Esophagus (tissue), 2 donors: Measurements from ENCODE around the gene HSPA5. TPM values are rescaled to one million over a fixed set of nuclear protein-coding genes. Genes with fewer than 3 reads are reported as not detected.
A peak's percentile ranks its signal among the peaks of the same experiment; 100 is the strongest.
"Not testable (repeated sequence)": the region's sequence is repeated elsewhere in the genome, so short reads cannot be mapped to it uniquely, and the experiment has no call there.

Experiments
- H3K27ac ChIP-seq, 2 donors: one replicate each; pipeline ENCODE4 v1.5.1; 2013; ENCODE audit warnings: low read depth in 2 of 2, mild to moderate bottlenecking in 2 of 2, inconsistent platforms in 1 of 2, low read length in 1 of 2, moderate library complexity in 1 of 2
- H3K27me3 ChIP-seq, 2 donors: one replicate each; pipeline ENCODE4 v1.6.1; 2013; ENCODE audit warnings: low read length in 2 of 2, control low read depth in 1 of 2, mild to moderate bottlenecking in 1 of 2; ENCODE audit not compliant: insufficient read depth in 2 of 2, control insufficient read depth in 1 of 2
- H3K36me3 ChIP-seq, 2 donors: one replicate each; pipeline ENCODE4 v1.6.1; 2013; ENCODE audit warnings: low read length in 1 of 2; ENCODE audit not compliant: control insufficient read depth in 2 of 2, insufficient read depth in 2 of 2
- H3K4me1 ChIP-seq, 2 donors: one replicate each; pipeline ENCODE4 v1.6.1; 2013; ENCODE audit warnings: low read length in 1 of 2; ENCODE audit not compliant: control insufficient read depth in 2 of 2, insufficient read depth in 2 of 2
- H3K4me3 ChIP-seq, 2 donors: one replicate each; pipeline ENCODE4 v1.5.1; 2013; ENCODE audit warnings: low read length in 2 of 2, mild to moderate bottlenecking in 2 of 2, low read depth in 1 of 2, moderate library complexity in 1 of 2
- H3K9me3 ChIP-seq, 2 donors: one replicate each; pipeline ENCODE4 v1.6.1; 2013; ENCODE audit warnings: mild to moderate bottlenecking in 2 of 2, low read depth in 1 of 2, low read length in 1 of 2, moderate library complexity in 1 of 2; ENCODE audit not compliant: control insufficient read depth in 2 of 2, insufficient read depth in 1 of 2
- WGBS, 2 donors: extraction: QIAGEN DNeasy Blood & Tissue Kit; methylation state at CpG; one replicate each; pipeline ENCODE4 v1.1.7; 2013; 5-methylcytosine and 5-hydroxymethylcytosine counted together
- polyA plus RNA-seq, 2 donors: library from polyadenylated mRNA; stranded (reverse); fragments of 200-250 nt; gene quantifications; one replicate each; pipeline ENCODE4 v1.2.3, GENCODE V29; 2013
- donor health status: healthy with polysubstance abuse.
- donor health status: Bipolar disorder and iron deficiency.

HSPA5 gene
- polyA plus RNA-seq, 2 donors: 63.8 to 138 TPM

DNA sequence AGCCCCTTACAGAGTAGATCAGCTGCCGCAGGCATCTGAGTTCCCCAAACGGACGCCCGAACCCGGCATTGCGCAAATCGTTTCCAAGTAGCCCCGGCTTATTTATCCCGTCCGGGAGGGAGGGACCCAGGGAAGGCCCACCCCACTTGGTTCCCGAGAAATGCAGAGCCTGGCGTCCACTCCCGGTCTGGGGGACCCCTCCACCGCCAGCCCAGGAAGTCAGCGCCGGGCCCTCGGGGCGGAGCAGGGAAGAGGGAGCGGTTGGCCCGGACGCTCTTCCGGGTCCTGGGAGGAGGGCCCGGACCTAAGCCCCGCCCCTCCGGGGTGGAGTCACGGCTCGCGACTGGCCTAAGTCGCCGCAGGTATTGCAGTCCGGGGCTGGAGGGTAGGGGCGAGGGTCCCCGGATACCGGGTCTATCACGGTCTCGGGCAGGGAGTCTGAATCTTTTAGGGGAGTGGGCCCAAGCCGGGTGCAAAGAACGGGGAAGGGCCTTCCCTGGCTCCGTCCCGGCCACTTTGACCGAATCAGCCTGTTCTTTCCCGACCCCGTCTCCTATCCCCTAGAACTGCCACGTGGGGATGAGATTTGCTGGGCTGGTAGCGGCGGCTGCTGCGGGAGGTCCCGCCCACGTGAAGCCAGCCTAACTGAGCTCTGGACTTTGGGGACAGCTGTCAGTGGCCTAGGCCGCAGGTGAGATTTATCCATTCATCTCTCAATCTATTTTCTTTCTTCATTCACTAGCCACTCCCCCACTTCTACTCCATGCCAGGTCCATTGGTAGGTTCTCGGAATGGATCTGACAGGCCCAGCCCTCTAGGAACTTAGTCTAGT, 40.7 kb downstream of the HSPA5 start, which contains the start of gene RABEPK:
TSS of gene RABEPK (plus strand) at position 327 of the 832 bp plus-strand sequence. CDS start 2,472 bp downstream, outside the sequence.
- no peaks in the 10 kb centered on the region for H3K9me3 ChIP-seq
- peak within 1 kb of the TSS; percentile 64 to 90 for H3K4me3 ChIP-seq
- WGBS, 2 donors: 0 to 1% methylated on average over 43 to 51 of the region's 51 CpGs
- H3K27ac ChIP-seq: peak within 1 kb of the TSS; percentile 94 to 95
- no peaks in the 10 kb centered on the region for H3K36me3 ChIP-seq
- H3K27me3 ChIP-seq: no peaks in the 10 kb centered on the region
- H3K4me1 ChIP-seq: no peaks in the 10 kb centered on the region

- not testable (repeated sequence) for H3K9me3 ChIP-seq
- 67% methylated on average over 1 of the region's 1 CpG; no CpG with 5 or more reads in 1 of the 2 donors for WGBS, 2 donors
These were observed 45.6 kb downstream of the HSPA5 start for GRCh38 chr9:125195591-125195990.

DNA sequence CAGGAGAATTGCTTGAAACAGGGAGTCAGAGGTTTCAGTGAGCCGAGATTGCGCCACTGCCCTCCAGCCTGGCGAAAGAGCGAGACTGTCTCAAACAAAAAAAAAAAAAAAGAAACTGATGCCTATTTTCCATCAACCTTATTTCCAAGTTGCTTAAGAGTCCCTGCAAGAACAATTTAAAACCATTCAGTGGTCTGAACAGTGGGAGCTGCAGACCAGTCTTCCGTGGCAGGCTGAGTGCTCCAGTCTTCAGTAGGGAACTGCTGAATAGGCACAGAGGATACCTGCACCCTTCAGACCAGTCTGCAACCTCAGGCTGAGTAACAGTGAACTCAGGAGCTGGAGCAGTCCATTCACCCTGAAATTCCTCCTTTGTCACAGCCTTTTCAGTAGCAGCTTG, 46.7 kb downstream of the HSPA5 start:
- H3K9me3 ChIP-seq, H3K36me3 ChIP-seq, H3K4me3 ChIP-seq, H3K4me1 ChIP-seq, H3K27me3 ChIP-seq, H3K27ac ChIP-seq: not testable (repeated sequence)
- 91 to 94% methylated on average over 5 of the region's 5 CpGs for WGBS, 2 donors

More at GRCh38 chr9:125195591-125195990, 45.6 kb downstream of the HSPA5 start:
- H3K27ac ChIP-seq, H3K36me3 ChIP-seq, H3K27me3 ChIP-seq, H3K4me3 ChIP-seq, H3K4me1 ChIP-seq: not testable (repeated sequence)

DNA sequence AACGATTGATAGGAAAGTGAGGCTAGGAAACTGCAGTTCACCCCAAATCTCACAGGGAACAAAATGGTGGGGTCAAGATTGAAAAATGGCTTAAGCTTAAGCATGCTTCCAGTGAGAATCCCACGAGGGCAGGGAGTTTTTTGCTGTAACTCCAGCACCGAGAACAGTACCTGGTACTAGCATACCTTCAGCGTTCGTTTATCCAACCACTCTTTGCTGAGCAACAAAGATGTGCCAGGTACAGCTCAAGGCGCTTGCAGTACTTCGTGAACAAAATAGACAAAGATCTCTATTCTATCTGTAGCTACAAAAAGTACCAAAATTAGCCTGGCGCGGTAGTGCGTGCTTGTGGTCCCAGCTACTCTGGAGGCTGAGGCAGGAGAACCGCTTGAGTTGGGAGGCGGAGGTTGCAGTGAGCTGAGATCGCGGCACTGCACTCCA, 50.8 kb downstream of the HSPA5 start:
- 48 to 51% methylated on average over 14 of the region's 14 CpGs for WGBS, 2 donors
- H3K9me3 ChIP-seq: no peaks in the 10 kb centered on the region
- no peaks in the 10 kb centered on the region for H3K27me3 ChIP-seq
- no peaks in the 10 kb centered on the region for H3K36me3 ChIP-seq
- peak overlapping the region; percentile 95 to 98 for H3K27ac ChIP-seq
- H3K4me3 ChIP-seq: peak overlapping the region; percentile 96 to 100
- H3K4me1 ChIP-seq: peaks cover 0 to 9% of the 10 kb centered on the region in 2 donors

- WGBS, 2 donors: 0% methylated on average over 82 of the region's 82 CpGs
- Histone ChIP-seq H3K9me3 (no peaks in the 10 kb centered on the region), H3K27ac (peak within 1 kb of the TSS; percentile 95 to 98), H3K27me3 (no peaks in the 10 kb centered on the region), H3K36me3 (no peaks in the 10 kb centered on the region), H3K4me3 (peak within 1 kb of the TSS; percentile 96 to 100), H3K4me1 (peaks cover 0 to 9% of the 10 kb centered on the region in 2 donors)
These were observed 51.5 kb downstream of the HSPA5 start, which contains the start of gene PPP6C for GRCh38 chr9:125189361-125190289. Gene PPP6C (minus strand): TSS chr9:125189803. CDS start chr9:125189718, 85 bp downstream.

- no peaks in the 10 kb centered on the region for H3K36me3 ChIP-seq
- WGBS, 2 donors: 0 to 1% methylated on average over 25 to 26 of the region's 26 CpGs
- no peaks in the 10 kb centered on the region for H3K27me3 ChIP-seq
- no peaks in the 10 kb centered on the region for H3K9me3 ChIP-seq
- peak overlapping the region; percentile 95 to 98 for H3K27ac ChIP-seq
- peak overlapping the region; percentile 96 to 100 for H3K4me3 ChIP-seq
- peaks cover 0 to 9% of the 10 kb centered on the region in 2 donors for H3K4me1 ChIP-seq
These were observed 52.2 kb downstream of the HSPA5 start for GRCh38 chr9:125189011-125189360.

Other genes with a start within 250 kb of the HSPA5 start
- 1 to 10 TPM in 1 of 2 donors, under 1 TPM in 1; 0.89 to 1.2 TPM for gene SCAI, start 97.8 kb downstream of the HSPA5 start, polyA plus RNA-seq
- gene PPP6C, start 51.5 kb downstream of the HSPA5 start, polyA plus RNA-seq: 10 to 100 TPM; 17.2 to 22.7 TPM
- 10 to 100 TPM; 10.8 to 17.7 TPM for gene RABEPK, start 40.8 kb downstream of the HSPA5 start, polyA plus RNA-seq
- 10 to 100 TPM in 1 of 2 donors, 1 to 10 TPM in 1; 9.9 to 10.9 TPM for gene GAPVD1, start 20.5 kb upstream of the HSPA5 start, polyA plus RNA-seq